Measurements from ENCODE around the gene CDC42EP5.

CDC42EP5 gene

GRCh38 chr19:54428323-54429175 lies 44.5 kb downstream of the CDC42EP5 start:
- no peak for DNase-seq (ENCODE audit: low read depth in 2 of 2)

GRCh38 chr19:54427586-54427985 lies 45.5 kb downstream of the CDC42EP5 start:
- DNase-seq (ENCODE audit: low read depth in 2 of 2), result no peak

GRCh38 chr19:54426291-54426931 lies 46.7 kb downstream of the CDC42EP5 start:
- DNase-seq (ENCODE audit: low read depth in 2 of 2), result no peak

GRCh38 chr19:54425382-54425723 lies 47.7 kb downstream of the CDC42EP5 start:
- no peak for DNase-seq (ENCODE audit: low read depth in 2 of 2)

GRCh38 chr19:54424660-54425381 lies 48.3 kb downstream of the CDC42EP5 start:
- DNase-seq (ENCODE audit: low read depth in 2 of 2), result no peak

GRCh38 chr19:54424201-54424600 lies 48.9 kb downstream of the CDC42EP5 start:
- DNase-seq (ENCODE audit: low read depth in 2 of 2), result no peak

- no peak for DNase-seq (ENCODE audit: low read depth in 2 of 2)
Measured at GRCh38 chr19:54422136-54422535, 51.0 kb downstream of the CDC42EP5 start.

GRCh38 chr19:54421521-54421920 lies 51.6 kb downstream of the CDC42EP5 start:
- DNase-seq (ENCODE audit: low read depth in 2 of 2), result no peak

- no peak for DNase-seq (ENCODE audit: low read depth in 2 of 2)
Measured at GRCh38 chr19:54421169-54421516, 52.0 kb downstream of the CDC42EP5 start.

- DNase-seq (ENCODE audit: low read depth in 2 of 2), result no peak
Measured at GRCh38 chr19:54420383-54421168, 52.5 kb downstream of the CDC42EP5 start.

- no peak for DNase-seq (ENCODE audit: low read depth in 2 of 2)
Measured at GRCh38 chr19:54420068-54420382, 53.1 kb downstream of the CDC42EP5 start.

- no peak for DNase-seq (ENCODE audit: low read depth in 2 of 2)
Measured at GRCh38 chr19:54418930-54419800, 53.9 kb downstream of the CDC42EP5 start.

GRCh38 chr19:54418030-54418929 lies 54.8 kb downstream of the CDC42EP5 start:
- no peak for DNase-seq (ENCODE audit: low read depth in 2 of 2)

GRCh38 chr19:54416695-54417491 lies 56.2 kb downstream of the CDC42EP5 start:
- DNase-seq (ENCODE audit: low read depth in 2 of 2), result no peak

- DNase-seq (ENCODE audit: low read depth in 2 of 2), result no peak
Measured at GRCh38 chr19:54415901-54416673, 57.0 kb downstream of the CDC42EP5 start.

- no peak for DNase-seq (ENCODE audit: low read depth in 2 of 2)
Measured at GRCh38 chr19:54415208-54415900, 57.7 kb downstream of the CDC42EP5 start, which contains the start of gene TTYH1. Gene TTYH1 (plus strand): TSS chr19:54415464. CDS start chr19:54415553, 89 bp downstream.

Measured in activated CD8-positive, alpha-beta memory T cell treated with anti-CD3 and anti-CD28 coated beads for 4 hours (primary cell).